Transverse colon (tissue), 4 donors: ENCODE data around the gene GLIS2.

ENCODE experiments used
- EP300 ChIP-seq: sonication (generic); formaldehyde crosslinking; IDR thresholded peaks from one replicate; pipeline ENCODE4 v1.6.1; 2017; ENCODE audit warnings: antibody characterized with exemption, low read depth
- POLR2A ChIP-seq: fragments of 450-650 bp; IDR thresholded peaks from one replicate; pipeline ENCODE4 v1.6.1; 2016; ENCODE audit warnings: antibody characterized with exemption, mild to moderate bottlenecking, moderate library complexity
- POLR2AphosphoS5 ChIP-seq, 3 donors: sonication (generic); formaldehyde crosslinking; IDR thresholded peaks; one replicate each; pipeline ENCODE4 v1.6.1; 2016; ENCODE audit warnings: antibody characterized with exemption in 3 of 3
- TF ChIP-seq, protein P1 (sequence below), 5 experiments: fragments of 200-600 bp in 3 of 5; fragments of 450-650 bp in 2 of 5; sonication (generic) in 3 of 5; IDR thresholded peaks; 1 replicate in 2 of 5; 2 replicates in 3 of 5; pipeline ENCODE4 v1.5.1; 2016 to 2017; ENCODE audit warnings: antibody characterized with exemption in 5 of 5, inconsistent platforms in 3 of 5, mild to moderate bottlenecking in 2 of 5, moderate library complexity in 1 of 5

DNA sequence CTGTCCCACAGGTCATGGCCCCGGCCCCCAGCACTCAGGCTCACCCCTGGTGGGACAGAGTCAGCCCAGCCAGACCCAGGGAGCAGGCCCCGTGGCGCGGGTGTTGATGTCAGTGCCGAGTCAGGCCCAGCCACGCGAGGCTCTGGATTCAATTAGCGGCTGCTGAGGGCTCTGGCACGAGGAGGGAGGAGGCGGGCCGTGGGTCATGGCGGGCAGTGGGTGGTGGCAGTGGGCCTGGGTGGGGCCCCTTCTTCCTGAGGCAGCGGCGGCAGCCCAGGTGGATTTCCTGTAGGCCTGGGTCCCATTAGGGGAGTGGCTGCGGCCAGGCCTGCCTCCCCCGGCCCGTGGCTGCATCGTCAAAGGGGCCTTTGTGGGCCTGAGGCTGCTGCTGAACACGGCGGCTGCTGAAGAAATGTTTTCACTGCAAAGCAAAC is 68.7 kb downstream of the GLIS2 start:
- TF ChIP-seq, protein P1, sequence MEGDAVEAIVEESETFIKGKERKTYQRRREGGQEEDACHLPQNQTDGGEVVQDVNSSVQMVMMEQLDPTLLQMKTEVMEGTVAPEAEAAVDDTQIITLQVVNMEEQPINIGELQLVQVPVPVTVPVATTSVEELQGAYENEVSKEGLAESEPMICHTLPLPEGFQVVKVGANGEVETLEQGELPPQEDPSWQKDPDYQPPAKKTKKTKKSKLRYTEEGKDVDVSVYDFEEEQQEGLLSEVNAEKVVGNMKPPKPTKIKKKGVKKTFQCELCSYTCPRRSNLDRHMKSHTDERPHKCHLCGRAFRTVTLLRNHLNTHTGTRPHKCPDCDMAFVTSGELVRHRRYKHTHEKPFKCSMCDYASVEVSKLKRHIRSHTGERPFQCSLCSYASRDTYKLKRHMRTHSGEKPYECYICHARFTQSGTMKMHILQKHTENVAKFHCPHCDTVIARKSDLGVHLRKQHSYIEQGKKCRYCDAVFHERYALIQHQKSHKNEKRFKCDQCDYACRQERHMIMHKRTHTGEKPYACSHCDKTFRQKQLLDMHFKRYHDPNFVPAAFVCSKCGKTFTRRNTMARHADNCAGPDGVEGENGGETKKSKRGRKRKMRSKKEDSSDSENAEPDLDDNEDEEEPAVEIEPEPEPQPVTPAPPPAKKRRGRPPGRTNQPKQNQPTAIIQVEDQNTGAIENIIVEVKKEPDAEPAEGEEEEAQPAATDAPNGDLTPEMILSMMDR (IDR thresholded peaks at IDR 0.05): no peak
- TF ChIP-seq POLR2A (no peak), EP300 (no peak), POLR2AphosphoS5 (IDR thresholded peaks at IDR 0.05) (no peak)
